Thyroid gland (tissue), 4 donors: Measurements from ENCODE around the gene LCNL1.

ENCODE experiments used
- CTCF ChIP-seq, 6 experiments: fragments of 200-600 bp in 3 of 6; fragments of 450-650 bp in 3 of 6; sonication (generic) in 3 of 6; IDR thresholded peaks; one replicate each; pipeline ENCODE4 v1.5.1; 2016 to 2019; ENCODE audit warnings: antibody characterized with exemption in 6 of 6, mild to moderate bottlenecking in 2 of 6, inconsistent platforms in 1 of 6, moderate library complexity in 1 of 6
- POLR2A ChIP-seq, 2 donors: fragments of 450-650 bp; IDR thresholded peaks; one replicate each; pipeline ENCODE4 v1.6.1; 2017; ENCODE audit warnings: antibody characterized with exemption in 2 of 2, mild to moderate bottlenecking in 2 of 2, moderate library complexity in 1 of 2

- TF ChIP-seq CTCF (IDR thresholded peaks at IDR 0.05): no peak
- no peak for TF ChIP-seq POLR2A (IDR thresholded peaks at IDR 0.05)
Observed at GRCh38 chr9:136992819-136993369, 10.1 kb downstream of the LCNL1 start.
